Hematopoietic multipotent progenitor cell treated with erythropoietin and hydrocortisone succinate and interleukin-3 and kit ligand, for 15 days (in vitro differentiated cells): ENCODE results near the gene TMEM52.
"Not testable (repeated sequence)": the region's sequence is repeated elsewhere in the genome, so short reads cannot be mapped to it uniquely, and the experiment has no call there.

Experiments
- DNase-seq: peaks from one replicate; pipeline ENCODE4 v3.0.0-alpha.2; 2015; ENCODE audit warnings: low spot score

TMEM52 gene

GRCh38 chr1:1893291-1893985, 25.6 kb downstream of the TMEM52 start:
- no peak for DNase-seq

DNA sequence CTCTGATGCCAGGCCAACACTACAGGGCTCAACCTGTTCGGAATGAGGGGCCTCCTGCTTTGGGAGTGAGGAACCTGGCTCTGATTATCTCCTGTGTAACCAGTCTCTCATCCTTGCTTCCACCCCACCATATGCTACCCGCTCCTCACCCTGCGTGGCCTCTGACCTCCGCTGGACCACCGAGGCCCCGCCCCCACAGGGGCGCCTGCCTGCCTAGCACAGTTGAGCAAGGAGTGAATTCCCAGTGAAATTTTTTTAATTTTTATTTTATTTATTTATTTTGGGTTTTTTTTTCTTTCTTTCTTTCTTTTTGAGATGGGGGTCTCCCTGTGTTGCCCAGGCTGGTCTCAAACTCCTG, 26.3 kb downstream of the TMEM52 start:
- DNase-seq: no peak

GRCh38 chr1:1892079-1892762, 26.9 kb downstream of the TMEM52 start:
- DNase-seq: no peak

- DNase-seq: peak; percentile 26
Observed at GRCh38 chr1:1891349-1892078, 27.6 kb downstream of the TMEM52 start.

DNA sequence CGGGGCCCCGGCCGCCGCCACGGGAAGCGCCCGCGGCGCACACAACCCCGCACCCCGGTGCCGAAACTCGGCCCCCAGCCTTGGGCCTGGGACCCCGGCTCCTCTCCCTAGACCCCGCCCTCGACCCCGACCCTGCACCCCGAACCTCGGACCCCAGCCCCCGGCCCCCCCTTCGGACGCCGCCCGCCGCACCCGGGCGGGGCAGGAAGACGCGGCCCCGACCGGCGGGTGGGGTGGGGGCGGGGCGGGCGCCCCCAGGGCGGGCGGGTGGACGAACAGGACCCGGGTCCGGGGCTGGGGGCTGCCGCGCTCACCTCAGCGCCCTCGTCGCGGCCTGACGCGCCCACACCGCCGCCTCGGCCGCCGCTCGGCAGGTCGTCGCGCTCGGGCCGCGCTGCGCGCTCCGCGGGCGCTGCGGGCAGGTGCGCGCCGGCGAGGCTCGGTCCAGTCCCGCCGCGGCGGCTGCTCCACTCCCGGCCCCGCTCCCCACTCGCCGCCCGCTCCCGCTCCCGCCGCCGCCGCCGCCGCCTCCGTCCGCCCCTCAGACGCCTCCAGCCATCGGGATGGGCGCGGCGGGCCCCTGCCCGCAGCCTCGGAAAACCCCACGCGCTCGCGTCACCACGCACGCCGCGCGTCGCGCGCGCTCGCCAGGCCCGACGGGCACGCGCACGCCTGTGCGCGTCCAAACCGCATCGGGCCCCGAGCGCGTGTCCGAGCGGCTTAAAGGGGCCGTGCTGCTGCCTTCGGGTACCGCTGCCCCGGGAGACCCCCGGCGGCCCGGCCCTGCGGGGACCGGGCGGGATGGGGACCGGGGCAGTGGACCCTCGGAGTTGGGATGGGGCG, 28.4 kb downstream of the TMEM52 start, which contains the start of gene GNB1:
GNB1 (minus strand) TSS at position 582 of the 843 bp plus-strand sequence. CDS start 65,634 bp downstream, outside the sequence.
- peak; percentile 89 for DNase-seq

DNA sequence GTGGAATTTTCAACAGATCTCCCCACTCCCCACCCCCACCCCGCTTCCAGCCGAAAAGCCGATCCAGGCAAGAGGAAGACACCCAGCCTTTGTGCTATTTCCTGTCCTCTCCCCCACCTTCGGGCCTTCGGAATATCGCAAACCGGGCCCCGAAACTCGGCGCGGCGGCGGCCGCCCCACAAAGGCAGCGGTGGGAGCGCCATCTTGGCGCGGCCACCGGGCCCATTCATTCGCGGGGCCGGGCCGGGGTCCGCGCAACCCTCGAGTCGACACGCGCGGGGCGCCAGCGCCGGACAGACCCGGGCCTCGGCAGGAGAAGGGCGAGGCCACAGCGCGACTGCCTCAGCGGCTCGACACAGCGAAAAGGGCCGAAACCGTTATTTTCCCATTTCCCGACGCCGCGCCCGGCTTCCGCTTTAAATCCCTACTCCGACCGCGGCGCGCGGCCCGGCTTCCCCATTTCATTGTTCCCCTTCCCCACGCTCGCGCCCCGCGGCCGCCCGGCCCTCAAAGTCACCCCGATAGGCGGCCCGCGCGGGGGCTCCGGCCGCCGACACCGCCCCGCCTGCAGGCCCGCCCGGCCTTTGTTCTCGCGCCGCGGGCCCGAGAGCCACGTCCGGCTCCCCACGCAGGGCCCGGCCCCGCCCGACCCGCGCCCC, 29.1 kb downstream of the TMEM52 start:
- no peak for DNase-seq

- no peak for DNase-seq
Observed at GRCh38 chr1:1889090-1889750, 29.9 kb downstream of the TMEM52 start.

GRCh38 chr1:1883890-1884289, 35.2 kb downstream of the TMEM52 start:
- not testable (repeated sequence) for DNase-seq

- no peak for DNase-seq
Observed at GRCh38 chr1:1883092-1883873, 35.8 kb downstream of the TMEM52 start.

GRCh38 chr1:1881727-1882126, 37.4 kb downstream of the TMEM52 start:
- no peak for DNase-seq

- DNase-seq: no peak
Observed at GRCh38 chr1:1880617-1881312, 38.3 kb downstream of the TMEM52 start.

- no peak for DNase-seq
Observed at GRCh38 chr1:1879942-1880341, 39.1 kb downstream of the TMEM52 start.

- no peak for DNase-seq
Observed at GRCh38 chr1:1877865-1878436, 41.1 kb downstream of the TMEM52 start.

DNA sequence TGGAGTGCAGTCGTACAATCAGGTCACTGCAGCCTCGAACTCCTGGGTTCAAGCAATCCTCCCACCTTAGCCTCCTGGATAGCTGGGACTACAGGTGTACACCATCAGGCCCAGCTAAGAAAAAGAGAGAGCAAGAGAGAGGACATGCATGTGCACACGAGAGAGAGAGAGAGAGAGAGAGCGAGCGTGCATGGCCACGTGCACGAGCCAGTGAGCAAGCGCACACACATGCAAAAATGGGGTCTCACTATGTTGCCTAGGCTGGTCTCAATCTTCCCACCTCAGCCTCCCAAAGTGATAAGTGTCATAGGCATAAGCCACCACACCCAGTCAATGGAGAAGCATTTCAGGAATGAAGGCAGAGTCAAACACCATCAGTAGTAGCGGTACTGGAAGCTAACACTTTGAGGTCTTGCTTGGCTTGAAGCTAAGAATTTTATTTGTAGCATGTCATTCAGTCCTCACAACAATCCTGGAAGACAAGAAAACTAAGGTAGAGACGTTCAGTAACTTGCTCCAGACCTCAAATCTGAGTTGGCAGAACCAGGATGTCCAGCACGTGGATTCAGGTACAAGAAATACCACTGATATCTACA, 42.6 kb downstream of the TMEM52 start:
- DNase-seq: no peak

DNA sequence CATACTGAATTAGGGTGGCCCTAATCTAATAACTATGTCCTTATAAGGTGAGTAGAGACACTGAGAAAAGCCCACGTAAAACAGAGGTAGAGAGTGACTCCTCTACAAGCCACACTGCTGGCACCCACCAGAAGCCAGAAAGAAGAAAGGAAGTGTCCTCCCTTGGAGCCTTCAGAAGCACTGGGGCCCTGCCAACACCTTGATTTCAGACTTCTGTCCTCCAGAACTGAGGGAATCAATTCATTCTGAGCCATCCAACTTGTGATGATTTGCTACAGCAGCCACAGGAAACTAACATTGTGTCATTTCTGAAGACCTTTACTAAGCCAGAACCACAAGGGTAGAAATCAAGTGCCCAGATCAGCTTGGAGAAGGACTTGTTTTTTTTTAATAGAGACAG, 43.1 kb downstream of the TMEM52 start:
- no peak for DNase-seq

DNA sequence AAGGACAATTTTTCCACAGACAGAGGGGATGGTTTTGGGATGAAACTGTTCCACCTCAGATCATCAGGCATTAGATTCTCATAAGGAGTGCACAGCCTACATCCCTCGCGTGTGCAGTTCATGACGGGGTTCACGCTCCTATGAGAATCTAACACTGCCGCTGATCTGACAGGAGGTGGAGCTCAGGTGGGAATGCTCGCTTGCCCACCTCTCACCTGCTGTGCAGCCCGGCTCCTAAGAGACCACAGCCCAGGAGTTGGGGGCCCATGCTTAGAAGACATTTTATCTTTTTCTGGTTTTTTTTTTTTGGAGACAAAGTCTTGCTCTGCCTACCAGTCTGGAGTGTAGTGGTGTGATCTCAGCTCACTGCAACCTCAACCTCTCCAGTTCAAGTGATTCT, 44.2 kb downstream of the TMEM52 start:
- no peak for DNase-seq

DNA sequence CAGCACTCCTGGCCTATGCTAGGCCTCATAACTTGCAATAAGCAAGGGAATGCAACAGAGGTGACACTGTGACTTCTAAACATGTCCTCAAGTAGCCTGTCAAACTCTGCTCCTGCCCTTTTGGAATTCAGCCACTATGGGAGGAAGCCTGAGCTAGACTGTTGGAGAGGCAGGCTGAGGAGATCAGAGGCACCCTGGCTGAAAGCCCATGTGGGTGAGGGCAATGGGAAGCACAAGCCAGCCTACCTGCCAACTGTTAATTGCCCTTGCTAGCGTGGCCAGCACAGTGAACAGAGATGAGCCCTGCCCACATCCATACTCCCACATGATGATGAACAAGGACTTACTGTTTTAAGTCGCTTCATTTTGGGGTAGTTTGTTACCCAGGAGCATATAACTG, 45.9 kb downstream of the TMEM52 start:
- DNase-seq: no peak

GRCh38 chr1:1872329-1872994, 46.6 kb downstream of the TMEM52 start:
- DNase-seq: no peak
